ENCODE measurements around the gene CC2D1A. TPM values are rescaled to one million over a fixed set of nuclear protein-coding genes. Genes with fewer than 3 reads are reported as not detected.

CC2D1A gene
- total RNA-seq, 2 donors from 2014 or later: 29.5 to 38.7 TPM

- Histone ChIP-seq H3K36me3 (no peaks in the 10 kb centered on the region), H3K27ac (no peak overlapping the region), H3K9me3 (no peaks in the 10 kb centered on the region), H3K4me1 (ENCODE audit: control insufficient read depth in 1 of 2, low read depth in 2 of 2) (peaks cover 8 to 18% of the 10 kb centered on the region in 2 donors), H3K27me3 (replicated peaks; ENCODE audit: insufficient read depth) (no peaks in the 10 kb centered on the region), H3K4me3 (no peak overlapping the region)
- TF ChIP-seq CTCF (IDR thresholded peaks at IDR 0.05): no peak
- DNase-seq (ENCODE audit: low spot score) (no peak), ATAC-seq (ENCODE audit: insufficient number of reproducible peaks, low FRiP score, low read depth) (no peak)
These were observed 28.7 kb upstream of the CC2D1A start for GRCh38 chr19:13877303-13877702.

GRCh38 chr19:13880059-13881043, 25.6 kb upstream of the CC2D1A start:
- H3K27me3 ChIP-seq (replicated peaks; ENCODE audit: insufficient read depth): no peaks in the 10 kb centered on the region
- H3K9me3 ChIP-seq: no peaks in the 10 kb centered on the region
- H3K27ac ChIP-seq: peak overlapping the region; percentile 83 to 89
- ATAC-seq (ENCODE audit: insufficient number of reproducible peaks, low FRiP score, low read depth): peak; percentile 93
- peak; percentile 89 for DNase-seq (ENCODE audit: low spot score)
- no peaks in the 10 kb centered on the region for H3K36me3 ChIP-seq
- H3K4me3 ChIP-seq: peak overlapping the region; percentile 71
- peaks cover 8 to 18% of the 10 kb centered on the region in 2 donors for H3K4me1 ChIP-seq (ENCODE audit: control insufficient read depth in 1 of 2, low read depth in 2 of 2)
- TF ChIP-seq CTCF (IDR thresholded peaks at IDR 0.05): peak; percentile 94

GRCh38 chr19:13881251-13881691, 24.7 kb upstream of the CC2D1A start:
- Histone ChIP-seq H3K36me3 (no peaks in the 10 kb centered on the region), H3K27ac (peak overlapping the region; percentile 83 to 89), H3K9me3 (no peaks in the 10 kb centered on the region), H3K4me1 (ENCODE audit: control insufficient read depth in 1 of 2, low read depth in 2 of 2) (peaks cover 8 to 18% of the 10 kb centered on the region in 2 donors), H3K4me3 (no peak overlapping the region), H3K27me3 (replicated peaks; ENCODE audit: insufficient read depth) (no peaks in the 10 kb centered on the region)
- no peak for DNase-seq (ENCODE audit: low spot score)
- no peak for TF ChIP-seq CTCF (IDR thresholded peaks at IDR 0.05)
- no peak for ATAC-seq (ENCODE audit: insufficient number of reproducible peaks, low FRiP score, low read depth)

GRCh38 chr19:13881692-13882418, 24.1 kb upstream of the CC2D1A start:
- Histone ChIP-seq H3K9me3 (no peaks in the 10 kb centered on the region), H3K27ac (peak overlapping the region; percentile 83 to 89), H3K4me1 (ENCODE audit: control insufficient read depth in 1 of 2, low read depth in 2 of 2) (peaks cover 8 to 18% of the 10 kb centered on the region in 2 donors), H3K27me3 (replicated peaks; ENCODE audit: insufficient read depth) (no peaks in the 10 kb centered on the region), H3K36me3 (no peaks in the 10 kb centered on the region), H3K4me3 (no peak overlapping the region)
- no peak for TF ChIP-seq CTCF (IDR thresholded peaks at IDR 0.05)
- no peak for ATAC-seq (ENCODE audit: insufficient number of reproducible peaks, low FRiP score, low read depth)
- no peak for DNase-seq (ENCODE audit: low spot score)

GRCh38 chr19:13882419-13882795, 23.6 kb upstream of the CC2D1A start:
- Histone ChIP-seq H3K4me1 (ENCODE audit: control insufficient read depth in 1 of 2, low read depth in 2 of 2) (peaks cover 8 to 18% of the 10 kb centered on the region in 2 donors), H3K4me3 (no peak overlapping the region), H3K36me3 (no peaks in the 10 kb centered on the region), H3K27ac (no peak overlapping the region), H3K9me3 (no peaks in the 10 kb centered on the region), H3K27me3 (replicated peaks; ENCODE audit: insufficient read depth) (no peaks in the 10 kb centered on the region)
- no peak for TF ChIP-seq CTCF (IDR thresholded peaks at IDR 0.05)
- no peak for ATAC-seq (ENCODE audit: insufficient number of reproducible peaks, low FRiP score, low read depth)
- no peak for DNase-seq (ENCODE audit: low spot score)

Measured in thoracic aorta (tissue), 2 donors.